ENCODE data around the gene CTNNBIP1.

Gene CTNNBIP1

DNA sequence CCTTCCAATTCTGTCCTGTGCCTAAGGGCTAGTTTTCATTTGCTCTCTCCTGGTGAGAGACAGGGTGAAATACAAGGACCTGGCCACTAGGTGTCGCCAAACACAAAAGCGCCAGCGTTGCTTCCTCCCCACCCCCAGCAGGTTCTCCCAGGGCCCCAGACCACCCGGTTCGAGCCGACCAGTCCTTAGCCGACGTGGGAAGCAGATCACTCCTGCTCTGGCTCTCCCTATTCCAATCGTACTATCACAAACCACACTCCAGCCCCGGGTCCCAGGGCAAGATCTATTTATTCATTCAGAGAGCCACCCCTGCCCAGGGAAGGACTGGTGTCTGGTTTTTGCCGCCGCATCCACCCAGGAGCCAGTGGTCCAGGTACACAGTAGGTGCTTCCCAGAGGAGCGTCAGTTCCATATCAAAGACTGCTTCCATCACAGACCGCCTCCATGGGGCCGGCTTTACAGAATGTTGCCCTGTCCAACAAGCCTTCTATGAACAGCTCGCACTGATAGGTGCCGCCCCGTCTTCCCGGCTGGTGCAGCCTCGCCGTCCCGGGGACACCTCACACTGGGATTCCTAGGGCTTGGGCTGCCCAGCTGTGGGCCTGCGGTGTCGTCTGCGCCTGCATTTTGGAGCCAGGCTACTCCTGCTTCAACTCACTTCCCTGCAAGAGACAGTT, 35.0 kb downstream of the CTNNBIP1 start:
- peak; percentile 21 for DNase-seq

DNA sequence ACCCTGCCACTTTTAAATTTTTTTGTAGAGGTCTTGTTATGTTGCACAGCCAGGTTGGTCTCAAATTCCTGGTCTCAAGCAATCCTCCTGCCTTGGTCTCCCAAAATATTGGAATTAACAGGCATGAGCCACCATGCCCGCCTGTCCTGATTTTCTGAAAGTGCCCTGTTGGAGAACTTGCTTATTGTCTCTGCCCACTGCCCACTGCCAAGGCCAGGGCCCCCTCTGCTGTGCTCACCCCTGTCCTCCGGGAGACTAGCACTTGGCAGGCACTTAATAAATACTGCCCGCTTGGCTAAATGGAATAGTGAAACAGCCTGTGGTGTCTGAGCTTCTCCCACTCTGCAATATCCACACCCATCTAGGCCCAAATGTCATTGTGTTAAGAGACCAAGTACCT, 35.7 kb downstream of the CTNNBIP1 start:
- no peak for DNase-seq

GRCh38 chr1:9873992-9874391, 36.1 kb downstream of the CTNNBIP1 start:
- DNase-seq = no peak

- DNase-seq = no peak
Observed at GRCh38 chr1:9873385-9873784, 36.7 kb downstream of the CTNNBIP1 start.

GRCh38 chr1:9872430-9873165, 37.5 kb downstream of the CTNNBIP1 start:
- DNase-seq = no peak

- no peak for DNase-seq
Observed at GRCh38 chr1:9871707-9872425, 38.2 kb downstream of the CTNNBIP1 start.

GRCh38 chr1:9871021-9871420, 39.0 kb downstream of the CTNNBIP1 start:
- no peak for DNase-seq

DNA sequence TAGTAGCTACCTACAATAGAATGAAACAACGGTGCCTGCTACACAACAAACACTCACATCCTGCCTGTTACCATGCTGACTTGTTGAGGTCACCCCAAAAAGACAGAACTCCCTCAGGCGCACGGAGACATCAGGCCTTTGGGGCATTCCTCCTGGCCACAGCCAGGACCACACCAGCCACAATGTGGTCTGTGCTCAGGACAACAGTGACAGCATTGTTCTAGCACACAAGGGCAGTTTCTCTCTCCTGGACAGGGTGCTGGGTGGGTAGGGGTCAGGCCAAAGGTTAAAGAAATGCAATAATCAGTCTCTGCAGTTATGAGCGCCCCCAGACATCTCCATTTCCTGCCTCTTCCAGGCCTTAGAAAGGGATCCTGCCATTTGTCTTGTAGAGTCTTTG, 39.5 kb downstream of the CTNNBIP1 start:
- no peak for DNase-seq

DNA sequence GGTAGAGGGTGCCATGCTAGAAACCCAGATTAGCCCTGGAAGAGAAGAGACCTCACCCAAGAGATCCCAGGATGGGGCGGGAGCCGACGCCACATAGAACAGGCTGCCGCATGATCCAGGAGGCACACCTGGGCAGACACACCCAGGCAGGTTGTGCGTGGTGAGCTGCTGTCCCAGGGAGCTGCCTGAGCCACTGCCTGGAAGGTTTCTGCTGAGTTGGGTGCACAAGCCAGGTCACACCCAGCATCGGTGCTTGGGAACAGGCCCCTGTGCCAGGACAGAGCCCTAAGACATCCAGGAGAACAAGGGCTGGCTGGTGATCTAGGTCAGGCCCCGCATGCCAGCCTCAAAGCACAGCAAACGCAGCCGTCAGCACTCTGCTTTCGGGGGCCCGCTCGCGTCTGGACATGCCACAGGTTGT, 40.2 kb downstream of the CTNNBIP1 start:
- DNase-seq = no peak

- no peak for DNase-seq
Observed at GRCh38 chr1:9868244-9868590, 41.9 kb downstream of the CTNNBIP1 start.

- DNase-seq = peak; percentile 19
Observed at GRCh38 chr1:9867408-9868243, 42.4 kb downstream of the CTNNBIP1 start.

- DNase-seq = no peak
Observed at GRCh38 chr1:9866836-9867235, 43.2 kb downstream of the CTNNBIP1 start.

DNA sequence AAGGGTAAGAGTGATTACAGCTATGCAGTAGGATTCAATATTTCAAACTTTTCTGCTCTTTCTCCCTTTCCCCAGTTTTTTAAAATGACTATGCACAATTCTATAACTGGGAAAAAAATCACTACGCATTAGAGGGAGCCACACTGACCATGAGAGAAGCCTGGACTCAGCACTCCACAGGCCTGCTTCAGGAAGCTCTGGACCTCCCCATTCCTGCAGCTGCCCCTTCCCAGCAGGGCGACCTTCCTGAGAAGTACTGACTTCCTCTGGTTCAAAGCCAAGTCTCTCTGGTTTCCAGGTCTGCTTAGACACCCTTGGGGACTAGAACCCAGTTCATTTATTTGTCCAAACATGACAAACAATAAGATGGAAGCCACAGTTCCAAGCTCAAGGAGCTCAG, 44.3 kb downstream of the CTNNBIP1 start:
- DNase-seq = no peak

GRCh38 chr1:9863371-9863770, 46.7 kb downstream of the CTNNBIP1 start:
- DNase-seq = no peak

DNA sequence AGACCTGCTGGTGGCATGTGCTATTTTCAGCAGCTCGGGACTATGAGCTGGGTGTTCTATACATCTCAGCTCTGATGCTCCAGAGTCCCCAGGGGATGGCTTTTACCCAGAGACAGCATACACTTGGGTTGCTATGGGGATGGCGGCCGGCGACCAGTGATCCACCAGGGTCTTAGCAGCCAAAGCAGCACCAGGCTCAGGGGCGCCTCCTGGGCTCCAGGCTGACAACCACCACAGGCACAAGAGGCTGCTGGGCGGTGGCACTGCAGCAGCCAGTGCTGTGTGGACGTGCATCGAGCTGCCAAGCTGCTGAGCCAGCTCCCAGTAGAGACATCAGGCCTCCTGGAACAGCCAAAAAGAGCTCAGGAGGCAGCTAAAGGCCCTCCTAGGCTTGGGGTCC, 48.7 kb downstream of the CTNNBIP1 start:
- DNase-seq = no peak

DNA sequence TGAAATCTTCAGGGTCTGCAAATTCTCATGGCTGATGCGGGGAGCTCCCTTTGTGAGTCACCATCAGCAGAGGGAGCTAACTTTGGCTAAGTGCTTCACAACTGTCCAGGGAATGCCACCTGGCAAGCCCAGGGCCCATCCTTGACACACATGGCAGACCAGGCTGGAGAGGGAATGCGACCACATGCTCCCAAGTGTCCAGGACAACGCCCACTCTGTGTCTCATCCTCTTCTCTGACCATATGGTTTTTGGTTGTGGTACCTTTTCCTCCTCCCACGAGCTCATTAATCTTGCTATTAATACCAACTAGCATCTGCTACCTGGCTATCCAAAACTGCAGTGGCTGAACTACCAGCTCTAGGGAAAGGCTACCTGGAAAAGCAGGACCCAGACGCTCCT, 49.2 kb downstream of the CTNNBIP1 start:
- no peak for DNase-seq

DNA sequence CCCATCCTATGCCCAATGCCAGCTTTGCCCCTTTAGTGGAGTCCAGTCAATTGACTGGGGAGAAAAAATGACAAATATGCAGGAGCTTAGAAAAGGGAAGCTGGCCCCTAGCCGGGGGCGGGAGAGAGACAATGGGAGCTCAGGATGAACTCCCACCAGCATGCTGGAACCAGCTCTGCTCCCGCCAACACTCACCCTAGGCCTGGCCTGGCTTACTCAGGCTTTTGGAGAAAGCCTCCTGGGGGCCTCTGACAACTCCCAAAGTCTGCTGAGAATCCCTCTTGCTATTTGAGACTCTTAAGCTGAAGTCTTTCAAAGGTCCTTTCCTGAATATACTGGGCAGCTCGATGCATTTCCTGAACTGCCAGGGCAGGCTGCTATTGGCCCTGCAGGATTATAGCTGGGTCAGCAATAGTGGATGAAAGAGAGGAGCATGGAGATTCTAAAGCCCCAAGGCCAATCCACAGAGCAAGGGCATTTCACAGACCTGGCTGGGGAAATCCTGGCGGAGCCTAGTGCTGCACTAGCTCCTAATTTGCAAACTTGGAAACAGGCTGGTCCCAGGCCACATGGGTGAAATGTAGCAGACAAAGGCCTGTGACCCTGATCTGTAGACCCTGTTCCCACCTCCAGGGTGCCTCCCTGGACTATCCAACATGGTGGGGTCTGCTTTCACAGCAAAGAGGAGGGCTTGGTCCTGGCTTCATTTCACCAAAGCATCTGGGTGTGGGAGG, 50.6 kb downstream of the CTNNBIP1 start:
- DNase-seq = no peak

DNA sequence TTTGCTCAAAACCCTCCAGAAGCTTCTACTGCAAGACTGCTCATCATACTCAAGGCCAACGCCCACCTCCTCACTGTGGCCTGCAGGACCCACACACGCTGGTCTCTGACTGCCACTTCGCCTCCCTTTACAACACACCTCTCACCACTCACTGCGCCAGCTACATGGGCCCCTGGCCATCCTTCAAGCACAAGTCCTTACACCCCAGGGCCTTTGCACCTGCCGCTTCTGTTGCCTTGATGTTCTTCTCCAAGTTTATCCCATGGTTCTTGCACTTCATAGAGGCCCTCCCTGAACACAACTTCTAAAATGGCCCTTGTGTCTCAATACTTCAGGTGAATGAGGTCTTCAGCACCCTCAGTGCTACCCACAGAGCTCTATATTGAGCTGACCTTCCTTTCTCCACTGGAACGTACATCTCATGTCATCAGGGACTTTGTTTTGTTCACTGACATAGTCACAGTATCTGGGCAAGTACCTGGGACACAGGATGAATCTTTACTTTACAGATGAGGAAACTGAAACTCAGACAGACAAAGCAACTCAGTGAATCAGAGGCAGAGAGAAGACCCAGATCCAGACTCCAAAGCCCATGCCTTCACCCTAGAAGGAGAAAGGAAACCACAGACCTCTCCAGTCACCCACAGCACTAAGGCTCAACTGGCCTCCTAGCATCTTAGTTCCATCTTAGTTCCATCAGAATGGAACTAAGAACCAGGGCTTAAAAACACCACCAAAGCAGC, 51.6 kb downstream of the CTNNBIP1 start:
- DNase-seq = no peak

DNA sequence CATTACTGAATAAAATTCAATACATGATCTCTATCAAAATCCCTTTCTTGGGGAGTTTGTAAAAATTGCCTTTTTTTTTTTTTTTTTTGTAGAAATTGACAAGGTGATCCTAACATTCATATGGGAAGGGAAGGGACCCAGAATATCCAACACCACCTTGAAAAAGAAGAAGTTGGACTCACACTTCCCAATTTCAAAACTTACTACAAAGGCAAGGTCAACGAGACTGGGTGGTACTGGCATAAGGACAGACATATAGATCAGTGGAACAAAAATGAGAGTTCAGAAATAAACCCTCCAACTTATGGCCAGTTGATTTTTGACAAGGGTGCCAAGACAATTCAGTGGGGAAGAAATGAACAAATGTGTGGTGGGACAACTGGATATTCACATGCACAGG, 54.9 kb downstream of the CTNNBIP1 start:
- no peak for DNase-seq

- DNase-seq = no peak
Observed at GRCh38 chr1:9853249-9853595, 56.8 kb downstream of the CTNNBIP1 start.

GRCh38 chr1:9852410-9853248, 57.4 kb downstream of the CTNNBIP1 start:
- DNase-seq = peak; percentile 23

All from amniotic stem cell (primary cell).